SU-DHL-6 (cell line): ENCODE results near the gene FBXW10.
"Not testable (repeated sequence)": the region's sequence is repeated elsewhere in the genome, so short reads cannot be mapped to it uniquely, and the experiment has no call there.

Experiments
- CTCF ChIP-seq: fragments of 200-600 bp; sonication (generic); IDR thresholded peaks from one replicate; pipeline ENCODE4 v1.5.1; 2017; ENCODE audit warnings: antibody characterized with exemption, mild to moderate bottlenecking, low read length, moderate library complexity; ENCODE audit not compliant: insufficient read depth, poor library complexity, severe bottlenecking
- EZH2phosphoT487 ChIP-seq: fragments of 200-600 bp; sonication (generic), shearing (Covaris generic); conservative IDR thresholded peaks from 2 replicates; pipeline ENCODE4 v1.6.1; 2018; ENCODE audit warnings: mild to moderate bottlenecking, antibody characterized with exemption, low read length, moderate library complexity, mixed read lengths

- not testable (repeated sequence) for TF ChIP-seq CTCF, EZH2phosphoT487
Measured at GRCh38 chr17:18747501-18747900, 3.6 kb downstream of the FBXW10 start.
